ENCODE results near the gene COL4A6. TPM values are rescaled to one million over a fixed set of nuclear protein-coding genes. Genes with fewer than 3 reads are reported as not detected.

Gene COL4A6
- total RNA-seq, 1 donor from 2014 or later = under 0.01 TPM

GRCh38 chrX:108132034-108132433 is 306.2 kb downstream of the COL4A6 start:
- DNase-seq (ENCODE audit: low spot score in 2 of 2) = no peak
- intact Hi-C loops (cut with DNase I) = no loop called here
- Histone ChIP-seq H3K36me3 (no peaks in the 10 kb centered on the region), H3K4me1 (no peaks in the 10 kb centered on the region), H3K9me3 (no peaks in the 10 kb centered on the region), H3K4me3 (no peak overlapping the region), H3K27ac (no peak overlapping the region), H3K27me3 (no peaks in the 10 kb centered on the region)
- no peak for TF ChIP-seq CTCF (IDR thresholded peaks at IDR 0.05)

- DNase-seq (ENCODE audit: low spot score in 2 of 2) = no peak
- TF ChIP-seq CTCF (IDR thresholded peaks at IDR 0.05) = no peak
- no peaks in the 10 kb centered on the region for H3K36me3 ChIP-seq
- H3K27me3 ChIP-seq = no peaks in the 10 kb centered on the region
- H3K4me3 ChIP-seq = no peak overlapping the region
- no peaks in the 10 kb centered on the region for H3K9me3 ChIP-seq
- intact Hi-C loops (cut with DNase I) = no loop called here
- H3K27ac ChIP-seq = no peak overlapping the region
- no peaks in the 10 kb centered on the region for H3K4me1 ChIP-seq
These were observed 306.8 kb downstream of the COL4A6 start for GRCh38 chrX:108131471-108131870.

- Histone ChIP-seq H3K36me3 (no peaks in the 10 kb centered on the region), H3K9me3 (no peaks in the 10 kb centered on the region), H3K4me3 (no peak overlapping the region), H3K27me3 (no peaks in the 10 kb centered on the region), H3K27ac (no peak overlapping the region), H3K4me1 (no peaks in the 10 kb centered on the region)
- no peak for DNase-seq (ENCODE audit: low spot score in 2 of 2)
- intact Hi-C loops (cut with DNase I) = no loop called here
- no peak for TF ChIP-seq CTCF (IDR thresholded peaks at IDR 0.05)
These were observed 307.3 kb downstream of the COL4A6 start for GRCh38 chrX:108130889-108131288.

- no peaks in the 10 kb centered on the region for H3K27me3 ChIP-seq
- H3K36me3 ChIP-seq = no peaks in the 10 kb centered on the region
- no peak overlapping the region for H3K27ac ChIP-seq
- intact Hi-C loops (cut with DNase I) = no loop called here
- no peak for DNase-seq (ENCODE audit: low spot score in 2 of 2)
- no peaks in the 10 kb centered on the region for H3K9me3 ChIP-seq
- no peaks in the 10 kb centered on the region for H3K4me1 ChIP-seq
- no peak overlapping the region for H3K4me3 ChIP-seq
- TF ChIP-seq CTCF (IDR thresholded peaks at IDR 0.05) = no peak
These were observed 311.1 kb downstream of the COL4A6 start for GRCh38 chrX:108127152-108127551.

GRCh38 chrX:108126661-108127060 is 311.6 kb downstream of the COL4A6 start:
- Histone ChIP-seq H3K36me3 (no peaks in the 10 kb centered on the region), H3K27me3 (no peaks in the 10 kb centered on the region), H3K9me3 (no peaks in the 10 kb centered on the region), H3K27ac (no peak overlapping the region), H3K4me3 (no peak overlapping the region), H3K4me1 (no peaks in the 10 kb centered on the region)
- no peak for DNase-seq (ENCODE audit: low spot score in 2 of 2)
- intact Hi-C loops (cut with DNase I) = no loop called here
- TF ChIP-seq CTCF (IDR thresholded peaks at IDR 0.05) = no peak

All from ascending aorta (tissue), 2 donors.